A673 (cell line): ENCODE data around the gene TSPOAP1. TPM values are rescaled to one million over a fixed set of nuclear protein-coding genes. Genes with fewer than 3 reads are reported as not detected.

Experiments
- BruUV-seq: library from RNA; stranded (reverse); fragments of 400-500 nt; replicated peaks from 2 replicates; lab custom pipeline; 2021; lab: Mats Ljungman, UMichigan
- CTCF ChIA-PET: fragments of 300-600 bp; sonication (Branson Sonifier 250); formaldehyde crosslinking; loops from one replicate; lab custom pipeline; 2022; ENCODE audit warnings: antibody characterized with exemption; lab: Charles Lee
- POLR2A ChIA-PET: fragments of 300-600 bp; sonication (Branson Sonifier 250); formaldehyde crosslinking; loops from one replicate; lab custom pipeline; 2022; ENCODE audit warnings: antibody characterized with exemption; ENCODE audit not compliant: low non-redundant PET; lab: Charles Lee
- DNase-seq: peaks from one replicate; pipeline ENCODE4 v3.0.0-alpha.2; 2015; ENCODE audit warnings: low spot score
- H3K27ac ChIP-seq: fragments of 200-600 bp; sonication (generic); 2 replicates; pipeline ENCODE4 v1.5.1; 2016; ENCODE audit warnings: mixed run types, low read depth, mild to moderate bottlenecking, mixed read lengths, antibody characterized with exemption, low read length; ENCODE audit not compliant: poor library complexity, severe bottlenecking
- H3K27me3 ChIP-seq: fragments of 200-600 bp; sonication (generic); replicated peaks from 2 replicates; pipeline ENCODE4 v1.6.1; 2017; ENCODE audit warnings: mixed run types, low read depth, mild to moderate bottlenecking, mixed read lengths, antibody characterized with exemption, low read length; ENCODE audit not compliant: insufficient read depth, poor library complexity
- H3K36me3 ChIP-seq: fragments of 200-600 bp; sonication (generic); 2 replicates; pipeline ENCODE4 v1.6.1; 2016; ENCODE audit warnings: mixed run types, mild to moderate bottlenecking, mixed read lengths, antibody characterized with exemption, low read length; ENCODE audit not compliant: insufficient read depth, poor library complexity, severe bottlenecking
- H3K4me1 ChIP-seq: fragments of 200-600 bp; sonication (generic); 2 replicates; pipeline ENCODE4 v1.6.1; 2017; ENCODE audit warnings: mixed run types, mild to moderate bottlenecking, mixed read lengths, antibody characterized with exemption, low read length; ENCODE audit not compliant: insufficient read depth, poor library complexity, severe bottlenecking
- H3K4me3 ChIP-seq: fragments of 200-600 bp; sonication (generic); 2 replicates; pipeline ENCODE4 v1.5.1; 2016; ENCODE audit warnings: low read depth, mixed run types, mild to moderate bottlenecking, mixed read lengths, low read length; ENCODE audit not compliant: poor library complexity, severe bottlenecking
- H3K9me3 ChIP-seq: fragments of 200-600 bp; sonication (generic); 2 replicates; pipeline ENCODE4 v1.6.1; 2016; ENCODE audit warnings: mixed run types, low read depth, mild to moderate bottlenecking, mixed read lengths, antibody characterized with exemption, low read length; ENCODE audit not compliant: poor library complexity, severe bottlenecking
- CTCF ChIP-seq: fragments of 300-800, 200-600 bp; sonication (generic); conservative IDR thresholded peaks from 2 replicates; pipeline ENCODE4 v1.5.1; 2017; ENCODE audit warnings: low read depth, mild to moderate bottlenecking, antibody characterized with exemption, low read length, moderate library complexity, mixed read lengths
- EZH2 ChIP-seq: fragments of 200-600 bp; sonication (generic); IDR thresholded peaks from 2 replicates; pipeline ENCODE4 v1.6.1; 2017; ENCODE audit warnings: borderline replicate concordance, low read depth, mild to moderate bottlenecking, mixed read lengths, antibody characterized with exemption, low read length; ENCODE audit not compliant: poor library complexity, severe bottlenecking
- intact Hi-C: fragments of 100-400 bp; cut with micrococcal nuclease; formaldehyde crosslinking; loops from one replicate; pipeline ENCODE4 v1.10.0; 2022; ENCODE audit not compliant: unreplicated experiment
- total RNA-seq: library from RNA; stranded (reverse); gene quantifications from 2 replicates; pipeline ENCODE4 v1.2.3, GENCODE V29; 2021

TSPOAP1 gene
- total RNA-seq, 1 experiment from 2014 or later = 0.21 TPM

DNA sequence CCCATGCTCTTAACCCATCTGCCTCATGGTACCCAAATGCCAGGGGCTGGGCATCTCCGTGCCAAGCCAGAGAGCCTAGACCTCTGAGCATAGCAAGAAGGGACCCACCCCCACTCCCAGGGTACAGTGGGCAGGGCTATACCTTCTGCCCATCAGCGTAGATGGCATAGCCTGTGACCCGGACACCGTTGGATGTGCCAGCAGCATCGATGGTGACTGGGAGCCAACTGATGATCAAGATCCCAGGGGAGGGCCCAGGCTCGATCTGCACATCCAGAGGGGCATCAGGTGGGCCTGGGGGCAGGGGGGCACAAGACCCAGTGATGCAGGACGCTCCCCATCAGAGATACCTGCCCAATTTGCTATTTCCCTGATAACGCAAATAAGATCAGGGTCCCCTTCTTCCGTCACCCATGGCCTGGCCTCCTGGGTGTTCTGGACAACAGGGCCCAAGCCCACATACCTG is 17.1 kb downstream of the TSPOAP1 start:
- ChIA-PET CTCF (no interaction called here), POLR2A (no interaction called here)
- intact Hi-C loops = no loop called here
- Histone ChIP-seq H3K27ac (no peak overlapping the region), H3K9me3 (no peaks in the 10 kb centered on the region), H3K4me1 (peaks cover 15% of the 10 kb centered on the region), H3K36me3 (no peaks in the 10 kb centered on the region), H3K27me3 (no peaks in the 10 kb centered on the region), H3K4me3 (no peak overlapping the region)
- DNase-seq = no peak
- no TSS peak for BruUV-seq
- TF ChIP-seq EZH2 (no peak), CTCF (no peak)

- Histone ChIP-seq H3K36me3 (no peaks in the 10 kb centered on the region), H3K27ac (no peak overlapping the region), H3K4me3 (no peak overlapping the region), H3K4me1 (peaks cover 15% of the 10 kb centered on the region), H3K27me3 (no peaks in the 10 kb centered on the region), H3K9me3 (no peaks in the 10 kb centered on the region)
- DNase-seq = no peak
- TF ChIP-seq CTCF (no peak), EZH2 (no peak)
- POLR2A ChIA-PET = no interaction called here
- intact Hi-C loops = no loop called here
- CTCF ChIA-PET = no interaction called here
- no TSS peak for BruUV-seq
Observed at GRCh38 chr17:58310511-58311428, 17.8 kb downstream of the TSPOAP1 start.

DNA sequence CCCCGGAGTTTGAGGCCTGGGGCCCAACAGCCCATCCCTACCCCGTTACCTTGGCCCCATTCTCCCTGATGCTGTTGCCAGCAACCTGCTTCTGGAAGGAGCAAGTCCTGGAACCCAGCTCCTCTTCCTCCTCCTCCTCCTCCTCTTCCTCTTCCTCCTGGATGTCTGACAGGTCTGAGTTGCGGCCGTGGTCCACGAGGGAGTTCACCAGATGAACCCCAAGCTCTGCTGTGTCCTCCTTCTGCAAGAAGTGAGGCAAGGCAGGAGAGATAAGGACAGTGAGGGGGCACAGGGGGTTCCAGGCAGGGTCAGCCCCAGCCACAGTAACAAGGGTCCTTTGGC is 18.7 kb downstream of the TSPOAP1 start:
- BruUV-seq = no TSS peak
- H3K27ac ChIP-seq = no peak overlapping the region
- ChIA-PET CTCF (no interaction called here), POLR2A (no interaction called here)
- H3K4me1 ChIP-seq = peaks cover 15% of the 10 kb centered on the region
- no peaks in the 10 kb centered on the region for H3K27me3 ChIP-seq
- TF ChIP-seq CTCF = no peak
- no peak for DNase-seq
- H3K36me3 ChIP-seq = no peaks in the 10 kb centered on the region
- H3K4me3 ChIP-seq = no peak overlapping the region
- intact Hi-C loops = no loop called here
- H3K9me3 ChIP-seq = no peaks in the 10 kb centered on the region
